Right lobe of liver (tissue), 6 donors: ENCODE measurements around the gene PIF1. TPM values are rescaled to one million over a fixed set of nuclear protein-coding genes. Genes with fewer than 3 reads are reported as not detected.

ENCODE experiments used
- ATAC-seq, 4 donors: fragments of 200-7000 bp; cut with Tn5 transposase; one replicate each; pipeline ENCODE4 v1.9.1; 2020; ENCODE audit warnings: mild to moderate bottlenecking in 4 of 4, moderate library complexity in 4 of 4
- DNase-seq, 3 donors: peaks; one replicate each; pipeline ENCODE4 v3.0.0-alpha.2; 2020
- H3K27ac ChIP-seq, 3 donors: fragments of 200-600 bp; one replicate each; pipeline ENCODE4 v1.8.0; 2022
- H3K27me3 ChIP-seq, 2 donors: fragments of 200-600 bp; one replicate each; pipeline ENCODE4 v1.8.0; 2022
- H3K36me3 ChIP-seq, 4 donors: fragments of 200-600 bp; sonication (generic) in 1 of 4; one replicate each; pipeline versions ENCODE4 v1.5.1 to v1.8.0; 2017 to 2022; ENCODE audit warnings: control low read depth in 1 of 4
- H3K4me1 ChIP-seq, 4 donors: fragments of 200-600 bp; sonication (generic) in 1 of 4; one replicate each; pipeline versions ENCODE4 v1.5.1 to v1.8.0; 2017 to 2022; ENCODE audit warnings: control low read depth in 1 of 4
- H3K4me3 ChIP-seq, 3 donors: fragments of 200-600 bp; one replicate each; pipeline ENCODE4 v1.8.0; 2022
- H3K9me3 ChIP-seq, 4 donors: fragments of 200-600 bp; sonication (generic) in 1 of 4; one replicate each; pipeline versions ENCODE4 v1.5.1 to v1.8.0; 2017 to 2022; ENCODE audit warnings: control low read depth in 1 of 4
- POLR2A ChIP-seq: fragments of 450-650 bp; IDR thresholded peaks from one replicate; pipeline ENCODE4 v1.6.1; 2017; ENCODE audit warnings: antibody characterized with exemption, mild to moderate bottlenecking
- WGBS: methylation state at CpG from one replicate; pipeline ENCODE4 v1.1.6; 2018; ENCODE audit warnings: low coverage, low lambda C conversion rate; ENCODE audit not compliant: insufficient coverage; ENCODE audit errors: missing lambda C conversion rate; 5-methylcytosine and 5-hydroxymethylcytosine counted together
- intact Hi-C, 2 donors: fragments of 100-400 bp; cut with DNase I; formaldehyde crosslinking; loops; one replicate each; pipeline versions ENCODE4 v1.11.2 to v1.14.1; 2022
- total RNA-seq, 6 experiments: library from RNA; depleted of rRNA in 2 of 6; stranded (reverse); fragments of >200 nt in 2 of 6; fragmentation: NEBNext Ultra II Directional in 3 of 6; extraction: Animal tissue kit (Norgen Biotek cat#: 25700) in 3 of 6; gene quantifications; one replicate each; pipeline versions ENCODE4 v1.1.0 to v1.2.4, GENCODE V29; 2016 to 2023
- TF ChIP-seq, protein P1 (sequence below), 4 donors: fragments of 200-600 bp in 3 of 4; fragments of 450-650 bp in 1 of 4; IDR thresholded peaks; one replicate each; pipeline versions ENCODE4 v1.5.1 to v1.8.0; 2016 to 2022; ENCODE audit warnings: antibody characterized with exemption in 4 of 4, mild to moderate bottlenecking in 2 of 4
- donor health status: DM: no; HTN: yes; CAD: no.
- donor health status: DM: no; HTN: no; CAD: no.
- donor health status: DM: no; HTN: no; CAD: no.
- donor health status: DM: no; HTN: yes; CAD: no.
- donor health status: DM: no; HTN: yes; CAD: no.

The PIF1 gene
- total RNA-seq, 6 experiments from 2014 or later, result 0.11 to 1.00 (median 0.36) TPM

DNA sequence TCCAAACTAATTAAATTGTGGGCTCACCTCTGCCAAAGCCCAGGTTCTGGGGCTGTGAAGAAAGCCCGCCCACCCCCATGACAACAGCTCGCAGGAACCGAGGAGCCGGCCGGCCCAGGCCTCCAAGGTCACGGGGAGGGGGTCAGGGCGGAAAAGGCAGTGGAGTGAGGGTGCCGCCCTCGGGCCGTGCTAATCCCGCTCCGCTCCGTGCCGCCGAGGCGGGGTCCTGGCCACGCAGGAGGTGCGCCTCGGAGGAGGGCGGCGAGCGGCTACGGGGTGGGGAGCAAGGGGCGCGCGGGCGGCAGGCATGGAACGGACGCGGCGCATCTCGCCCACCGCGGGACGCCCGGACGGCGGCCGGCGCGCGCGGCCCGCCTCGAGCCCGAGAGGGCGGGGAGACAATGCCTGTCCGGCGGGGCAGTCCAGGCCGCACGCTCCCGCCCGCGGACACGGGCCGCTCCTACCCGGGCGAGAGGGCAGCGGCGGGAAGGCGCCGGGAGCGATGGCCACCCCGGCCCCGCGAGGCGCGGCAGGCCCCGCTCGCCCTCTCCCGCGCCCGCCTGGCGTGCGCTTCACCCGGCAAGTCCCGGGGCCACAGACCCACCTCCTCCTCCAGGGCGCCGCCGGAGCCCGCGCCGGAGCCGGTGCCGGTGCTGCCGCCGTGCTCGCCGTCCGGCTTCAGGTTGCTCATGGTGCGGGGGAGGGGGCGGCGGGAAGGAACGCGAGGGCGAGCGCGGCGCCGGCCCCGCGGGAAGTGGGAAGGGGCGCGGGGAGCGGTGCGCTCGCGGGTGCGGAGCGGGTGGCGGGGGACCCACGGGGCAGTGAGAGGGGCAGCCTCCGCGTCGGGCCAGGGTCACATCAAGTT lies 50.6 kb downstream of the PIF1 start:
- H3K27me3 ChIP-seq, result no peaks in the 10 kb centered on the region
- peak; percentile 41 to 66 (median 59) for DNase-seq
- H3K9me3 ChIP-seq, result no peaks in the 10 kb centered on the region
- intact Hi-C loops, result no loop called here
- peak overlapping the region; percentile 54 to 73 (median 55) for H3K4me3 ChIP-seq
- peak overlapping the region in 1 of 3 donors; percentile 53 for H3K27ac ChIP-seq
- peak; percentile 69 to 78 (median 74) for ATAC-seq
- peak; percentile 44 for TF ChIP-seq POLR2A
- TF ChIP-seq, protein P1, sequence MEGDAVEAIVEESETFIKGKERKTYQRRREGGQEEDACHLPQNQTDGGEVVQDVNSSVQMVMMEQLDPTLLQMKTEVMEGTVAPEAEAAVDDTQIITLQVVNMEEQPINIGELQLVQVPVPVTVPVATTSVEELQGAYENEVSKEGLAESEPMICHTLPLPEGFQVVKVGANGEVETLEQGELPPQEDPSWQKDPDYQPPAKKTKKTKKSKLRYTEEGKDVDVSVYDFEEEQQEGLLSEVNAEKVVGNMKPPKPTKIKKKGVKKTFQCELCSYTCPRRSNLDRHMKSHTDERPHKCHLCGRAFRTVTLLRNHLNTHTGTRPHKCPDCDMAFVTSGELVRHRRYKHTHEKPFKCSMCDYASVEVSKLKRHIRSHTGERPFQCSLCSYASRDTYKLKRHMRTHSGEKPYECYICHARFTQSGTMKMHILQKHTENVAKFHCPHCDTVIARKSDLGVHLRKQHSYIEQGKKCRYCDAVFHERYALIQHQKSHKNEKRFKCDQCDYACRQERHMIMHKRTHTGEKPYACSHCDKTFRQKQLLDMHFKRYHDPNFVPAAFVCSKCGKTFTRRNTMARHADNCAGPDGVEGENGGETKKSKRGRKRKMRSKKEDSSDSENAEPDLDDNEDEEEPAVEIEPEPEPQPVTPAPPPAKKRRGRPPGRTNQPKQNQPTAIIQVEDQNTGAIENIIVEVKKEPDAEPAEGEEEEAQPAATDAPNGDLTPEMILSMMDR (IDR thresholded peaks at IDR 0.05), result no peak
- H3K4me1 ChIP-seq, result peaks cover 0 to 5% (median 2%) of the 10 kb centered on the region in 4 donors
- no peaks in the 10 kb centered on the region for H3K36me3 ChIP-seq
- no CpG with 5 or more reads among the region's 115 CpGs for WGBS

DNA sequence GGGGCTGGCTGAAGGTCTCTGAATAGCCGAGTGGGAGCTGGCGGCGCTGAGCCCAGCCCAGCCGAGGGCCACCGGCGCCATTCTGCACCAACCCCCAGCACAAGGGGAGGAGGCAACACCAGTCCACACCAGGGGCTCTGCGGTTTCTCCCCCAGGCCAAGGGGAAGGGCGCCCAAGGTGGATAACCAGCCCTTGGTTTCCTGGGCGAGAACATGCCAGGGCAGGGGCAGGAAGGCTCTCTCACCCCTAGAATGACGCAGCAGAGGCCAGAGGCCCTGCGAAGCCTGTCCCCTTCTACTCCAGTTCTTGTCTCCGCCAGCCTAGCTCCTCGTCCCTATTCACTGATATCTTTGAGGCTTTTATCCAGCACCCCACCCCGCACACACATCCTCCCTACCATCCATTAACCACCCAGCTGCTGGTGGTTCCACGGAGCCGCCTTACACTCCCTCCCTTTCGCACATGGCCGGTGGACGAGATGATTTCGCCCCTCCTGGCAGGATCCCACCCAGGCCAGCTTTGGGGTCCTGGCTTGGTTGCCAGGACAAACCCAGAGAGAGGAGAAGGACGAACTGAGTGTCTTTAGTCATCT lies 51.3 kb downstream of the PIF1 start:
- DNase-seq, result no peak
- H3K4me3 ChIP-seq, result peak overlapping the region; percentile 54 to 73 (median 55)

DNA sequence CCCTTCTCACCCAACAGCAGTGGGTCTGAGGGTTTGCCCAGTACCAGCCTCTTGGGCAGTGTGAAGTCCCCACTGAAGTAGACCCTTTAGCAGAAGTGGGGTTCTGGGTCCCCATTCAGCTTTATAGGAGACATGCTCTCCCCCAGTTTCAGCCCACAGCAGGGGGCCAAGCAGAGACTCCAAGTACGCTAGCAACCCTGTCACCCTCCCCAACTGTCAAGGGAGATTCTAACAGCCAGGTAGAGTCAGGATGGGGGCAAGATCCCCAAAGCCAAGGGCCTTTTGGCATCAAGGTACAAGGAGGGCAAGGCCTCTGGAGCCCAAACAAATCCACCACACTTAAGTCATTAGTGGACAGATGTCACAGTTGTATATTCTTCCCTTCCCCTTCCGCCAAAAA lies 51.8 kb downstream of the PIF1 start:
- Histone ChIP-seq H3K9me3 (no peaks in the 10 kb centered on the region), H3K4me3 (no peak overlapping the region), H3K36me3 (no peaks in the 10 kb centered on the region), H3K27me3 (no peaks in the 10 kb centered on the region), H3K27ac (no peak overlapping the region), H3K4me1 (peaks cover 0 to 5% (median 2%) of the 10 kb centered on the region in 4 donors)
- DNase-seq (no peak), ATAC-seq (no peak)
- intact Hi-C loops, result no loop called here
- TF ChIP-seq, protein P1 (IDR thresholded peaks at IDR 0.05), result no peak
- TF ChIP-seq POLR2A, result no peak
- WGBS, result 100% methylated on average over 1 of the region's 2 CpGs

More for the DNA sequence above, 51.3 kb downstream of the PIF1 start:
- Histone ChIP-seq H3K27ac (no peak overlapping the region), H3K36me3 (no peaks in the 10 kb centered on the region), H3K27me3 (no peaks in the 10 kb centered on the region), H3K4me1 (peaks cover 0 to 5% (median 2%) of the 10 kb centered on the region in 4 donors), H3K9me3 (no peaks in the 10 kb centered on the region)
- ATAC-seq, result no peak
- intact Hi-C loops, result no loop called here
- TF ChIP-seq POLR2A, result no peak
- TF ChIP-seq, protein P1 (IDR thresholded peaks at IDR 0.05), result no peak
- 70% methylated on average over 5 of the region's 21 CpGs for WGBS

DNA sequence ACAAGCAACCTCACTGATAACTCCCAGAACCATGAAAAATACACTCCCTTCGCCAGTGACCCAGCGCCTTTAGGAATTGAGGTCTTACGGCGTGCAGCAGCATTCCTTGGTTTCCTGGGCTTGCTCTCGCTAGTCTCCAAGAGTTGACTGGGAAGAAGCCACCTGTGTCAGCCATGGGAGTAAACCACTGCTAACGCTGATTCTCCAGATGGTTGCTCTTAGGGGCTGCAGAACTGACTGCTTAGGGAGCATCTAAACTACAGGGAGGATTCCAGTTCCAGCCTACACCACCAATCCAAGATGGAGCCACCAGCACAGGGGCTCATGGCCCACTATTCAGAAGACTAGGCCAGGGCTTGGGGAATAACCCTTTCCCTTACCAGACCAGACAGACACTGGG lies 52.5 kb downstream of the PIF1 start:
- Histone ChIP-seq H3K27me3 (no peaks in the 10 kb centered on the region), H3K27ac (no peak overlapping the region), H3K4me1 (peaks cover 0 to 5% (median 2%) of the 10 kb centered on the region in 4 donors), H3K36me3 (no peaks in the 10 kb centered on the region), H3K4me3 (no peak overlapping the region), H3K9me3 (no peaks in the 10 kb centered on the region)
- WGBS, result 100% methylated on average over 4 of the region's 6 CpGs
- DNase-seq (no peak), ATAC-seq (no peak)
- TF ChIP-seq, protein P1 (IDR thresholded peaks at IDR 0.05), result no peak
- TF ChIP-seq POLR2A, result no peak
- intact Hi-C loops, result no loop called here
